GM18907 (cell line): Measurements from ENCODE around the gene FEV.

Experiments used
- ATAC-seq: cut with Tn5 transposase; IDR thresholded peaks from one replicate; pipeline ENCODE4 v1.9.1; 2021; ENCODE audit warnings: mild to moderate bottlenecking, moderate library complexity; ENCODE audit not compliant: unreplicated experiment

FEV gene

DNA sequence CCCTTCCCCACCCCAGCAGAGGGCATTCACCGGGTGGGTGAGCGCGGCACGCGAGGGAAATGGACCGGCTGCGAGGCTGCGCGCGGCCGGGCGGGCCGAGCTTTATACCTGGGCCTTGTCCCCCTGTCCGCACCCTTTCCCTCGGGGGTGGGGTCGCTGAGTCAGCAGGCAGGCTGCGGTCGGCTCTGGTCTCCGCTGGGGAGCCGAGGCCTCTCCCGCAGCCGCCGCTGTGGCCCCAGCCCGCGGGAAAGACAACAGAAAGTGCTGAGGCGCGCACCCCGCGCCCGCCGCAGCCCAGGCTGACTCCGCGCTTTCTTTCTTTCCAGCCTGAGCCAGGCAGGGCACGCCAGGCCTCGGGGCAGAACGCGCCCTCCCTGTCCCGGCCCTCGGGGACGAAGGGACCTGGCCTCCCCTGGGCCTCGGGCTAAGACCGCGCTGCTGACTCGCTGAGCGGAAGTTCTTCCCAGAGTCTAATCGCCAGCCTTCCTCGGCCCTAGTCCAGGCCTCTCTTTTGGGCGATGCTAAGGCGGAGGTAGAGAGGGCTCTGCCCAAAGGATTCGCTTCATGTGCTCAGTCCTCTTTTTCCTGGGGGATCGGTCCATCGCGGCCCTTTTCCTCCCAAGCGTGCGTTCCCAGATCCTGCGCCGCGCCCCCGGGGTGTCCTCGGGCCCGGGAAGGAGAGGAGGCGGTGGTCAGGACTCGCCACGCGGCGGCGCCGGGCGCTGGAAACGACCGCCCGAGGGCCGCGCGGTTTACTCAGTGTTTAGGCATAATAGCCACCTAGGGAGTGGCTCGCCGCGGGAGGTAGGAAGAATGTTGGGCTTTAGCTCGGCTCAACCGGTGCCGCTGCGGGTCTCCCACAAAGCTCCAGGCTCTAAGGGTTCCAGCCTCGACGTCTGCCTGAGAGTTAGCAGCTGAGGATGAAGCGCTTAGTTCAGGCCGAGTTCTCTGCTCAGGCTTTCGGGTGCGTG is 8.6 kb upstream of the FEV start, which contains the start of gene CRYBA2:
CRYBA2 (minus strand) TSS at position 78 of the 971 bp plus-strand sequence. CDS start 246 bp downstream, outside the sequence.
- ATAC-seq, result no peak

DNA sequence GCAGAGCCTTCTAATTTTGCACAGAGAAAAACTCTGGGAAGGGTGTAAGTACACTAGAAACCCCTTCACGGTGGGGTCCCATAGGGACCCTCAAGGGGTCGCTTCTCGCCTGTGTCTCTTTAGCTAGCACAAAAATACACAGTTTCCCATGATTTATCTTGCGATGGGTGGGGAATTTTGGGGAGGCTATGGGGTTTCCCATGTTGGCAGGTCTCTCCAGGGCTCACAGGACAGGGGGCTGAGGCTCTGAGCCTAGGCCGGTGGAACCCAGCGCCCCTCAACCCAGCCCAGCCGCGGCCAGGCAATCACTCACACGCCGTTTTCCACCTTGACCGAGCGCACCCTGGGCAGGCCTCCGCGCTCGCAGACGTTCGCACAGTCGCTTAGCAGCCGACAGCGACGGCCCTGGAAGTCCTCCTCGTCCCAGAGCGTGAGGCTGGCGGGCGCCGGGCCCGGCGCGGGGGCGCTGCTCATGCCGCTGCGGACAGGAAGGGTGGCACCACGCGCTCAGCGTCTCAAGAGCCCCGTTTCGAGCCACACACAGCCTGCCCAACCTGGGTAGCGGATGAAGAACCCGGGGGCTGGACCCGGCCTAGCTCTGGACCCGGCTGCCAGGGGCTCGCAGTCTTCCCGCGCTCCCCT is 7.8 kb upstream of the FEV start:
- no peak for ATAC-seq

DNA sequence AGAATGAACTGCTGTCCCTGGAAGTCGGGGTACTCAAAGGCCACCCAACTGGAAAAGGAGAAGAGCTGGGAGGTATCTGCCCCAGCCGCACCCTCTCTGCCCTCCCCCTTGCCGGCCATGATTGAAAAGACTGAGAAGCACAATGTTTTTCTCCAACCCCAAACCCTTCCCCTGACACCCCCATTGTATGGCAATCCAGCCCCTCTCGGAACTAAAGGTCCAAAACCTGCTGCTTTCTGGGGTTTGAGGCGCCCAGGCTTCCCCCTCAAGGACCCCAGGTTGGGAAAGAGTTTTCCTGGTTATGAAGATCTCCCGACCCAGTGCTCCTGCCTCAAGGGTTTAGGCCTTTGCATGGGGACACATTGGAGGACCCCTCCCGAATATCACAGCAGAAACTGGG is 7.2 kb upstream of the FEV start:
- ATAC-seq, result no peak

DNA sequence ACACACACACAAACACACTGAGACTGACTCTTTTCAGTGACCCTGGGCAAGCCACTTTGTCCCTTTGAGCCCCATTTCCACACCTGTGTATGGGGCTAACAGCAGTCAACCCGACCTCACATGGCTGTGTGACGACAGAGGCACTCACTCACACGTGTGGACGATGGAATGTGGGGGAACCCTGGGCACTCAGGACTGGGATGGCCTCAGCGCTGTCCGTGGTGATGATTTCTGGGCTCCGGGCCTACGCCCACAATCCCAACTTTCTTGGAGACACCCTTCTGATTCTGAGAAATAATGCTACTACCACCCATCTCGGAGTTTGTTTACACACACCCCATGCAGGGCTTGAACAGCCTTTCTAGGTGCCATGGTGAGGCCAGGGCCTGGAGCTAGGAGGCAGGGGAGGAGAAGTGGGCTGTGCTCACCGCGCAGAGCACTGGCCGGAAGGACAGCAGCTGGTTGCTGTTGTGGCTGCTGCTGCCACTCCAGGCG is 6.7 kb upstream of the FEV start:
- no peak for ATAC-seq

DNA sequence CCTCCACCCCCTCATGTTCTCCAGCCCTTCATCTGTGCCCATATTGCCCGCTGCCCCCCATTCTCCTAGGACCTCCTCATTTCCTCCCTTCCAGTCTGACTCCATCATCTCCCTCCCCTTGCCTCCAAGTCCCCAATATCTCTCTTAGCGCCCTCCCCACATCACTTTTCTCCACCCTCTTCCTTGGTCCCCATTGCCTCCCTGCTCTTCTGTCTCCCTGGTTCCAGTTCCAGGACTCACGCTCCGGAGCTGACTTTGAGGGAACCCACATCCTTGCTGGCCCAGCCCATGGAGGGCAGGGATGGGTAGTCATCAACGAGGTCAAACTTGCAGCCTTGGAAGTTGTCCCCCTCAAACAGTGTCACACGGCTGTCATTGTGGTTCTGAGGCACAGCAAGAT is 5.6 kb upstream of the FEV start:
- no peak for ATAC-seq

DNA sequence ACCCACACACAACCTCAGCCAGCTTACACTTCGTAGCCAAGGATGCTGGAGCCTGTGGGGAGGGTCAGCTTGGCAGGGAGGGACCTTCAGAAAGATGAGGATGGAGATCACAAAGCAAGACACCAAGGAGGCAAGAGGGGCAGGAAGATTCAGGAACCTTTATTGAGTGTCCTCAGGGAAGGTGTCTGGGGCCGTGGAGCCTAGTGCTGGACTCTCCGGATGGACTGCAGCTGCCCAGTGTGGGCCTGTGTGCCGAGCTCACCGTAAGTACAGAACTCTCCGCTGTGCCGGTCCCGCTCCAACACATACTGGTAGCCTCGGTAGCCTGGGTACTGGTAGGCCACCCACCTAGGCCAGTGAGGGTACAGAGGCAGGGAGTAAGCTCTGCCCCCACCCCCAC is 5.1 kb upstream of the FEV start:
- ATAC-seq, result no peak

DNA sequence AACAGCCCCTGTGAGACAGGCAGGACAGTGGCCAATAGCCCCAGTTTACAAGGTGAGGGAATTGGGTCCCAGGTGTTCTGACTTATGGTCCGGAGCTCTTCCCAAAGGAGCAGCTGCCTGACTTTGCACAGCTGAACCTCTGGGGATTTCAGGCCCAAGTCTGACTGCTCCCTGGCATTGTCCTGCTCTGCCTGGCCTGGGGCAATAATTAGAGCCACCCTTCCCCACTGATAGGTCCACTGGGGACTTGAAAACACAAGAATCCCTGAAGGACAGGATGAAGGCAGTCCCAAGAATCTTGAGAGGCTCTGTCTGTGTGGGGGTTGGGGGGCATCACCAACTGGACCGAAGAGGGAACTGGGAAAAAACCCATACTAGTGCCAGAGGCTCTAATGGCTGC is 3.7 kb upstream of the FEV start:
- no peak for ATAC-seq

DNA sequence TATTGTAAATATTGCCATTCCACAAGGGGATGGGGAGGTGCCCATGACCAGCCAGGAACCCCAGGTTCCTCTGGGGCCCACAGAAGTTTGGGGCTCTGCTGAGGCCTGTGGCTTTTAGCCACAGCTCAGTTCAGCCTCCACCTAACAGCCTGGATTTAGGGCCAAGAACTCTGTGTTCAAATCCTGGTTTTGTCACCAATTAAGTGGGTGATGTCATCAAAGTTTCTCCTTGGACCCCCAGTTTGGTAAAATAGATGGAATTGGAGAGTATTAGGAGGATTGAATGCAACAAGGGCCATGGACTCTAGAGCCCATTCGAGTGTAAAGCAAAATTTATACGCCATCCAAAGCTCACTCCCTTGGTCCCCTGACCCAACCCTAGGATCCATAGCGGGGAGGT is 3.2 kb upstream of the FEV start:
- no peak for ATAC-seq

DNA sequence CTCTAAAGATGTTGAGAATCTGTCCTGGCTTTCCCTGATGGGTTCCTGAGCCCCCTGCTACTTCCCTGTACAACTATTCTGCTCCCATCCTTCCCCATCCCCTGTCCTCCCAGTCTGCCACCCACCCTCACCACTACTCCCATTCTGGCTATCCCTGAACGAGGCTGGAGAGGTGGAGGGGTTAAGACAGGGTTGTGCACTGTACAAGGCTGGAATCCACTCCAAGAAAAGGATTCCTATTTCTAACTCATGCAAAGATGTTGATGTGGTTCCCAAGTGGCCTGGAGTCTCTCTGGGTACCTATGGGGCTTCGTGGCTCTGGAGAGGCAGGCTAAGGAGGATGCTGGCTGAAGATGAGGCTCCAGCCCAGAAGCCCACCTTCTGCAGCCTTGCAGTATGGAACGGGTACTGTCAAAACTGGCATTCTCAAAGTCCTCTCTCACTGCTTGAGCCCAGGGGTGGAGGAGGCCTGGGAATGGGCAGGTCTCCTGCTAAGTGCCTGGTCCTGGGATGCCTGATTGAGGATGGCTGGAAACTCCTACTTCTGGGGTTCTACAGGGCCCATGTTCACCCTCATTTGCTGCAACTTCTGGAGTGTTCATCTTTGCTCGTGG is 1.3 kb upstream of the FEV start:
- no peak for ATAC-seq

DNA sequence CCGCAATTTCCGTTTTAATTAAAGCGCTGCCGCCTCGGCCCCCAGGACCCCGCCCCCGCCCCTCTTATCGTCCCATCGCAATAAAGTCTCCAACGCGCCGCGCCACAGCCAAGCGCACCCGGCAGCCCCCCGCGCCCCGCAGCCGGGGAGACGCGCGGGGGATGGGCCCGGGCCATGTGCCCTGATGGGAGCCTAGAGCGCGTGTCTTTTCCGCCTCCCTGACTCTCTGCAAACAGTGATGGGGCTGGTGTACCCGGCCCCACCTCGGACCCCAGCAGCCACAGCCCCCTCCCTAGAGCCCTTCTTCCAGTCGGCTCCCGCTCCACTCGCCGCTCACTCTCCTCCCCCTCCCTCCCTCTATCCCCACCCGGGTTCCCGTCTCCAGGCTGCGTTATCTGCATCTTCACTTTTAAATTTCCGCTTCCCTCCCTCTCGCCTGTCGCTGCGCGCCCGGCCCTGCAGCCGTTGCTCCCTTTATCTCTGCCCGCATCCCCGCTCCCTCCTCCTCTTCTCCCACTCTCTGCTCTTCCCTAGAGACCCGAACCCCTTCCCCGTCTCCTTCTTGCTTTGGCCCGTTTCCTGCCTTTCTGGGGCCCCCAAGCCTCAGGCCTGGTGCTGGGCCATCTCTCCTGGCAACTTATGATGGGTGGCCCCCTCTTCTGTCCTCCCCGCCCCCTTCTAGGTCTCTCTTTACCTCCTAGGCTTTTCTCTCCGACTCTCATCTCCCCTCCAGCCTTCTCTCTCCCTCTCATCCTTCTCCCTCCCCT is 524 bp upstream of the FEV start:
- ATAC-seq, result no peak

DNA sequence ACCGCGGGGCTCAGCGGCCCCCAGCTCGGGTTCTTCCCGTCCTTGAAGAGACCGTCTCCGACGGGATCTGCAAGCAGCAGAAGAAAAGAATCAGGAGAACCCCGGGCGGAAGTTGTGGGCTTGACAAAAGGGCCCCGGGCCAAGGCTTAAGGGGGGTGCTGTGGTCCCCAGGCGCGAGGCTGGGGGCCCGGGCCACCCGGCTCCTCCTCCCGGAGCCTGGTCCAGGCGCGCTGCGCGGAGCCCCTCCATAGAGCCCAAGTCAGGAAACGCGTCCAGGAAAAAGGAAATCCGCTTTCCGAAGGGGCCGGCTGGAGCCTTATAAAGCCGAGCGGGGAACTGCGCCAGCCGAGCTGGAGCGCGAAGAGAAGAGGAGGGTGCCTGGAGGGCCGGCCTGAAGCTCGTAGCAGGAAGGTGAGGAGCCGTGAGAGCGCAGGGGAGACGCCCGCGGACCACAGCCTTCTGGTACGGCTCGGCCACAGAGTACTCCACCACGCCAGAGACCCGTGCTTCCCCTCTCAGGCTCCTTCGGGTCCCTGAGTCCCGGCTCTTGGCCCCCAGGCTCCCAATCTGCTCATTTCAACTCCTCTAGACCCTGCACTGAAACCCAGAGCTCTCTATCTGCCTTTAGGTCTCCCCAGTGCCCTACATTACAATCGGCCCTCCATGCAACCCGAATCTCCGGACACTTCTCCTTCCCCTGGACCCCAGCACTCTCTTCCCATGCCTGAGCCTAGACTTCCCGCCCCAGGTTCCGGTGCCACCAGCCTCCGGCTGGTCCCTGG is 554 bp downstream of the FEV start:
- no peak for ATAC-seq

DNA sequence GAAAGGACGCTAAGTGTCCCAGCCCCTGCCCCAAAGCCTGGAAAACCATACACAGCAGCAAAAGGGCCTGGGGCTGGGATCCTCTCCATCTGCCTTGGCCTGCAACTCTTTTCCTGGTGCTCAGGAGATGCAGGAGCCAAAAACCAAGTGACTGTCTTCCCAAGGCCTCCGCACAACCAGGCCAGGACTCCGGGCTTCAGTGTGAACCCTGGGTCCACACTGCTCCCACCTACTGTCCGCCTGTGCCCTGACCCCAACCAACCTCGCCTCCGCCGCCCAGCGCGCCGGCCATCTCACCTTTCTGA is 1.1 kb downstream of the FEV start:
- no peak for ATAC-seq

DNA sequence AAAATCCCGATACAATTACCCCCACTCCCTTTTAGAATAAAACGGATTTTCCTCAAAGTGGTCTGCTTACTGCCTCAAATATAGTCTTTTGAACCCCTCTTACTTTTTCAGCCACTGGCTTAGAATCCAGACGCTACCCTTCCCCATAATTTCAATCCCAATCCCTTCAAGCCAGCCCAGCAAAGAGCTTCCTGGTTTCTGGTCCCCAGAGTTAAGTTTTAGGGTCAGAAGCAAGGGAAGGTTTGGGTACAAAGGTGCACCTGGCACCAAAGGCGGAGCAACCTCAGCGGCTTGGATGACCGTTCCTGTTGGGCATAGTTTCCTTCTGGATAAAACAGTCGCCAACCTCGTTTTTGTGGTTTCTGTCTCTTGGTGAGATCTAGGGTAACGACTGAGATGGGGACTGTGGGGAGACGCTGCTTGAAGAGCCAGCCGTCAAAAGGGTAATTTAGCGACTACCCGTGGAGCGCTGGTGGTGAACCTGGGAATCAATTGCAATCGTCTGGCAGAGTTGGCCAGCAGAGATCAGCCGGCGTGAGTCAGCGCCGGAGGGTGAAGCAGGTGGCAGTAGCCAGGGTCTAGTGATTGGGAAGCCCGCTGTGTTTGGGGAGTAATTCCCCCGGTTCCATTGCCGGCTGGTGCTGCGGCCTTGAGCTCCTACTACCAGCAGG is 1.6 kb downstream of the FEV start:
- ATAC-seq, result no peak

DNA sequence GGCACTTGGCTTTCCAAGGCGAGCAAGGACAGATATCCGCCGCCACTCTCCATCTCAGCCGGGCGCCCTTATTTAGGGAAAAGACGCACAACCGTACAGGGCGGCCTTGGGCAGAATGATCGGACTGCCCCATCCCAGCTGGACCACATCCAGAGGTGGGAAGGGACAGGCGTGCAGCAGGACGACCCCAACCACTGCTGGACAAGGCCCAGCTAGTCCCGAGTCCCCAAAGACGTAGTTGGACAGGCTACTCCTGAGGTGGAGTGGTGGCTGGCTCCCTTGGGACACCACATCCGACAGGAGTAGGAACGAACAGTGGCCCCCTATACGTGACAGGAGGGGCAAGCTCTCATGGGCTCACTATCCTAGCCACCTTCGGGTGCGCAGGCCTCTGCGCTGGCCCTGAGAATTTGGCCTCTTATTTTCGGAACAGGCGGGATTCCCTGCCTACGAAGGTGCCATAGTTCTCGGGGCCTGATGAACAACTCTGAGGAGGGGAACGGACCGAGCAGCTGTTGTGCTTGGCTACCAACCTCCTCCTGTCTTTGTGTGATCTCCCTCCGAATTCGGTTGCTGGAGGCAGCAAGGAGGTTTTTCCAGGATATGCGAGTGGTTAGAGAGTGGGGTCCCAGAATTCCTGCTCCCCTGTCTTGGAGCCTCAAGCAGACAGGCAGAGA is 2.3 kb downstream of the FEV start:
- no peak for ATAC-seq

DNA sequence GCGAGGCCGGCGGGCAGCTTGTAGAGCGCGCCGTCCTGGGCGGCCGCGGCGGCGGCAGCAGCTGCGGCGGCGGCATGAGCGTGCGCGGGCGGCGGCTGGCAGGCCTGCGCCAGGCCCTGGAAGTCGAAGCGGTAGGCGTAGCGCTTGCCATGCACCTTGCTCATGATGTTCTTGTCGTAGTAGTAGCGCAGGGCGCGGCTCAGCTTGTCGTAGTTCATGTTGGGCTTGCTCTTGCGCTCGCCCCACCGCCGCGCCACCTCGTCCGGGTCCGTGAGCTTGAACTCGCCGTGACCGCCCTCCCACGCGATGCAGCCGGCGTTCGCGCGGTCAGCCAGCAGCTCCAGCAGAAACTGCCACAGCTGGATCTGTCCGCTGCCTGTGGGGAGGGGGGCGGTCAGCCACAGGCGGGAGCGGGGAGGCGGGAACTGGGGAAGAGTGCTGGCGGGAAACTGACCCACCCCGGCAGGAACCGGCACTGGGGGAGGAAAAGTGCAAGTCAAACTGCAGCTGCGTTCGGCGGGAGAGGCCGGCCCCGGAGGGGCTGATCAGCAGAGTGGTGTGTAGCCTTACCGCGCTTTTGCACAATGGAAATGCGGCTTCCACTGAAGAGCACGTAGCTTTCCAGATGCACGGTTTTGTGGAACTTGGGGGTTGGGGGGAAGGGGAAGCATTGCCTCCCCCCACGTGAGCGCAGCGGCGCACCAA is 3.0 kb downstream of the FEV start:
- no peak for ATAC-seq

DNA sequence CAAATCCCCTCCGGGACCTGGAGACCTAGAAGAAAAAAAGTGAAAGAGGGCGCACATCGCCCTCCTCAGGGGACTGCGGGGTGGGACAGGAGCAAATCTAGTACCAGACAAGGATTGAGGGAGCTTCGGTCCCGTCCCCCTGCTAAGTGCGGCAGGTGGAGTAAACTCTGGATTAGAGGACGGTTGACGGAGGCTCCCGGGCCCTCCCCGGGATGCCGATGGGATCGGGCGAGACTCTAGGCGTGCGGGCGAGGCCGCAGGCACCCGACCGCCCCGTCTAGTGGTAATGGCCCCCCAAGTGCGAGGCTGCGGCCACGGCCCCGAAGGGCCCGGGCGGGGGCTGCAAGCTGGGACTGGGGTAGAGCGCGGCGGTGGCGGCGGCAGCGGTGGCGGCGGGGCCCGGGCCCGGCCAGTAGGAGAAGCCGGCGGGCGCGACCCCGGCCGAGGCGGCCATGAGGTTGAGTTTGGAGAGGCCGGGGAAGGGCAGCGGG is 3.5 kb downstream of the FEV start:
- ATAC-seq, result no peak

DNA sequence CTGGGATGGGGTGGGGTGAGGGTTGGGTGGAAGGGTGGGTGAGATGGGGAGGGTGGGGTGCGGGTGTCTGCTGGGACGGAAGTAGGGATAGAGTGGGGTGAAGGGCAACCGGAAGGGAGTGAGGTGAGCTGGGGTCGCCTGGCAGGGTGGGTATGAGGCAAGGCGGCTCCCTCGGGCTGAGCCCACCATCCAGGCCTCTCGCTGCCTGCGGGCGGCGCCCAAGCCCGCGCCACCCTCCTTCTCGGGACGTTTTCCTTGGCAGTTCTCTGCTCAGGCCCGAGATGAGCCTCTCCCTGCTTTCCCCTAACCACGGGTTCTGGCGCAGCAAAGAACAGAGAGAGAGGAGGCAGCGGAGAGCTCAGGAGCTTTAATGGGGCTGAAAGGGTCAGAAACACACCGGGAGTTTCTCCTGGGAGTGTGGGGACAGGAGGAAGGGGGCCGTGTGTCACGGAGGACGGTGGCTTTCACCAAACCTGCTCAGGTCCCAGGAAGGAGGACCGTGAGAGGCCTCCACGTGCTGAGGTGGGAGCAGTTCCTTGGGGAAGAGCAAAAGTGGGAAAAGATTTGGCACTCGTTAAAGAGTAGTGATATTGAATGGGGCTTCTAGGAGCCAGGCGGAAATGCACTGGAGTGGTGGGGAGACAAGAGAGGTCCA is 4.1 kb downstream of the FEV start:
- no peak for ATAC-seq
